Measurements from ENCODE around the gene MTM1.

The MTM1 gene

DNA sequence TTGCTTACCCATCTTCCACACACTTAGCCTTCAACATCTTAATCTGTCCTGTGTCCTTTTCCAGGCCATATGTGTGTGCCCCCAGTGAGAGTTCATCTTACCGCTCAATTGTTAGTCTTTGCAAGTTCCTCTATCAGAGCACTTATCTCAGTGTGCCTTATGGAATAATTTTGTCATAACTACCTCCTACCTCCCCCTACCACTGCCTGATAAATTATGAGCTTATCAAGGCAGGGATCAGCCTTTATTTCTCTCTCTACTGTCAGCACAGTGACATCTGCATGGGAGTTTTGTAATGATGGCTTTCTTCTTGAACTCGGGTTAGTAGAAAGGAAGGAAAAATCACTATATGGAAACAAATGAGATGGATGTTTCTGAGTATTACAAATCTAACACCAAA lies 53.2 kb downstream of the MTM1 start (continued):
- TF ChIP-seq, protein P1, sequence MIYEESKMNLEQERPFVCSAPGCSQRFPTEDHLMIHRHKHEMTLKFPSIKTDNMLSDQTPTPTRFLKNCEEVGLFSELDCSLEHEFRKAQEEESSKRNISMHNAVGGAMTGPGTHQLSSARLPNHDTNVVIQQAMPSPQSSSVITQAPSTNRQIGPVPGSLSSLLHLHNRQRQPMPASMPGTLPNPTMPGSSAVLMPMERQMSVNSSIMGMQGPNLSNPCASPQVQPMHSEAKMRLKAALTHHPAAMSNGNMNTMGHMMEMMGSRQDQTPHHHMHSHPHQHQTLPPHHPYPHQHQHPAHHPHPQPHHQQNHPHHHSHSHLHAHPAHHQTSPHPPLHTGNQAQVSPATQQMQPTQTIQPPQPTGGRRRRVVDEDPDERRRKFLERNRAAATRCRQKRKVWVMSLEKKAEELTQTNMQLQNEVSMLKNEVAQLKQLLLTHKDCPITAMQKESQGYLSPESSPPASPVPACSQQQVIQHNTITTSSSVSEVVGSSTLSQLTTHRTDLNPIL (CRISPR knock-in tag; IDR thresholded peaks at IDR 0.05; ENCODE audit: low read depth) = no peak
- TF ChIP-seq ARNTL (CRISPR knock-in tag; IDR thresholded peaks at IDR 0.05; ENCODE audit: borderline replicate concordance, low read depth) (no peak), GLIS3 (CRISPR knock-in tag; IDR thresholded peaks at IDR 0.05) (no peak), RARB (CRISPR knock-in tag; IDR thresholded peaks at IDR 0.05) (no peak), TOX (CRISPR knock-in tag; IDR thresholded peaks at IDR 0.05; ENCODE audit: borderline replicate concordance) (no peak), PATZ1 (CRISPR knock-in tag; IDR thresholded peaks at IDR 0.05; ENCODE audit: borderline replicate concordance) (no peak), BACH2 (CRISPR knock-in tag; IDR thresholded peaks at IDR 0.05; ENCODE audit: borderline replicate concordance) (no peak), ESRRG (CRISPR knock-in tag; IDR thresholded peaks at IDR 0.05) (no peak), PPARA (CRISPR knock-in tag; IDR thresholded peaks at IDR 0.05; ENCODE audit: borderline replicate concordance) (no peak), ZNF70 (CRISPR knock-in tag; IDR thresholded peaks at IDR 0.05) (no peak), ZFP30 (CRISPR knock-in tag; IDR thresholded peaks at IDR 0.05) (no peak), ZFP3 (CRISPR knock-in tag; IDR thresholded peaks at IDR 0.05) (no peak)
- TF ChIP-seq, protein P2, sequence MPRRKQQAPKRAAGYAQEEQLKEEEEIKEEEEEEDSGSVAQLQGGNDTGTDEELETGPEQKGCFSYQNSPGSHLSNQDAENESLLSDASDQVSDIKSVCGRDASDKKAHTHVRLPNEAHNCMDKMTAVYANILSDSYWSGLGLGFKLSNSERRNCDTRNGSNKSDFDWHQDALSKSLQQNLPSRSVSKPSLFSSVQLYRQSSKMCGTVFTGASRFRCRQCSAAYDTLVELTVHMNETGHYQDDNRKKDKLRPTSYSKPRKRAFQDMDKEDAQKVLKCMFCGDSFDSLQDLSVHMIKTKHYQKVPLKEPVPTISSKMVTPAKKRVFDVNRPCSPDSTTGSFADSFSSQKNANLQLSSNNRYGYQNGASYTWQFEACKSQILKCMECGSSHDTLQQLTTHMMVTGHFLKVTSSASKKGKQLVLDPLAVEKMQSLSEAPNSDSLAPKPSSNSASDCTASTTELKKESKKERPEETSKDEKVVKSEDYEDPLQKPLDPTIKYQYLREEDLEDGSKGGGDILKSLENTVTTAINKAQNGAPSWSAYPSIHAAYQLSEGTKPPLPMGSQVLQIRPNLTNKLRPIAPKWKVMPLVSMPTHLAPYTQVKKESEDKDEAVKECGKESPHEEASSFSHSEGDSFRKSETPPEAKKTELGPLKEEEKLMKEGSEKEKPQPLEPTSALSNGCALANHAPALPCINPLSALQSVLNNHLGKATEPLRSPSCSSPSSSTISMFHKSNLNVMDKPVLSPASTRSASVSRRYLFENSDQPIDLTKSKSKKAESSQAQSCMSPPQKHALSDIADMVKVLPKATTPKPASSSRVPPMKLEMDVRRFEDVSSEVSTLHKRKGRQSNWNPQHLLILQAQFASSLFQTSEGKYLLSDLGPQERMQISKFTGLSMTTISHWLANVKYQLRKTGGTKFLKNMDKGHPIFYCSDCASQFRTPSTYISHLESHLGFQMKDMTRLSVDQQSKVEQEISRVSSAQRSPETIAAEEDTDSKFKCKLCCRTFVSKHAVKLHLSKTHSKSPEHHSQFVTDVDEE (CRISPR knock-in tag; IDR thresholded peaks at IDR 0.05) = no peak

- TF ChIP-seq, protein P1 (CRISPR knock-in tag; IDR thresholded peaks at IDR 0.05; ENCODE audit: low read depth) = no peak
- no peak for TF ChIP-seq SNAI2 (CRISPR knock-in tag; IDR thresholded peaks at IDR 0.05)
- TF ChIP-seq ISL1 (CRISPR knock-in tag; IDR thresholded peaks at IDR 0.05) = no peak
- TF ChIP-seq RARB (CRISPR knock-in tag; IDR thresholded peaks at IDR 0.05) = no peak
- no peak for TF ChIP-seq TOX (CRISPR knock-in tag; IDR thresholded peaks at IDR 0.05; ENCODE audit: borderline replicate concordance)
- TF ChIP-seq, protein P3, sequence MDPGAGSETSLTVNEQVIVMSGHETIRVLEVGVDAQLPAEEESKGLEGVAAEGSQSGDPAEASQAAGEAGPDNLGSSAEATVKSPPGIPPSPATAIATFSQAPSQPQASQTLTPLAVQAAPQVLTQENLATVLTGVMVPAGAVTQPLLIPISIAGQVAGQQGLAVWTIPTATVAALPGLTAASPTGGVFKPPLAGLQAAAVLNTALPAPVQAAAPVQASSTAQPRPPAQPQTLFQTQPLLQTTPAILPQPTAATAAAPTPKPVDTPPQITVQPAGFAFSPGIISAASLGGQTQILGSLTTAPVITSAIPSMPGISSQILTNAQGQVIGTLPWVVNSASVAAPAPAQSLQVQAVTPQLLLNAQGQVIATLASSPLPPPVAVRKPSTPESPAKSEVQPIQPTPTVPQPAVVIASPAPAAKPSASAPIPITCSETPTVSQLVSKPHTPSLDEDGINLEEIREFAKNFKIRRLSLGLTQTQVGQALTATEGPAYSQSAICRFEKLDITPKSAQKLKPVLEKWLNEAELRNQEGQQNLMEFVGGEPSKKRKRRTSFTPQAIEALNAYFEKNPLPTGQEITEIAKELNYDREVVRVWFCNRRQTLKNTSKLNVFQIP (CRISPR knock-in tag; IDR thresholded peaks at IDR 0.05; ENCODE audit: borderline replicate concordance, low read depth) = no peak
- no peak for TF ChIP-seq TCF4 (CRISPR knock-in tag; IDR thresholded peaks at IDR 0.05; ENCODE audit: borderline replicate concordance)
- TF ChIP-seq ZFP3 (CRISPR knock-in tag; IDR thresholded peaks at IDR 0.05) = no peak
- TF ChIP-seq BACH2 (CRISPR knock-in tag; IDR thresholded peaks at IDR 0.05; ENCODE audit: borderline replicate concordance) = no peak
- TF ChIP-seq ZFP30 (CRISPR knock-in tag; IDR thresholded peaks at IDR 0.05) = no peak
- no peak for TF ChIP-seq OSR1 (CRISPR knock-in tag; IDR thresholded peaks at IDR 0.05)
- no peak for TF ChIP-seq ARNTL (CRISPR knock-in tag; IDR thresholded peaks at IDR 0.05; ENCODE audit: borderline replicate concordance, low read depth)
- TF ChIP-seq ZNF565 (CRISPR knock-in tag; conservative IDR thresholded peaks at IDR 0.05; ENCODE audit: low read depth) = no peak
- no peak for ATAC-seq
Measured at GRCh38 chrX:150623583-150623982, 55.2 kb downstream of the MTM1 start.

DNA sequence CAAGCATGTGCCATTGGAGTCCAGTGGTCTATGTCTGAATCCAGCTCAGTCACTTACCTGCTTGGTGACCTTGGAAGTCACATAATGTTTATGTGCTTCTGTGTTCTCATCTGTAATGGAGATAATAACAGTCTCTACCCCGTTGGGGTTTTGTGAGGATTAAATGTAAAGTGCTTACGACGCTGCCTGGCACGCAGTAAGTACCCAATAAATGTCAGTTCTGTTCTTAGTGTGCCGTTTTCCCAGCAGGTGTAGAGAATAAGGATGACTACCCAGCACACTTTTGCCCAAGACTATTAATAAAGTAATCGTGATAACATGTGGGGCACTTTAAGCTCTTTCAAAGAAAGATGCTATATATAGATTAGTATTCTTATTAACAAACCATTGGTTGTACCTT lies 56.7 kb downstream of the MTM1 start:
- no peak for ATAC-seq
- TF ChIP-seq ZC3H10 (CRISPR knock-in tag; IDR thresholded peaks at IDR 0.05) = no peak
- TF ChIP-seq, protein P3 (CRISPR knock-in tag; IDR thresholded peaks at IDR 0.05; ENCODE audit: borderline replicate concordance, low read depth) = no peak
- TF ChIP-seq PATZ1 (CRISPR knock-in tag; IDR thresholded peaks at IDR 0.05; ENCODE audit: borderline replicate concordance) = no peak
- no peak for TF ChIP-seq TOX (CRISPR knock-in tag; IDR thresholded peaks at IDR 0.05; ENCODE audit: borderline replicate concordance)
- TF ChIP-seq ZNF8 (CRISPR knock-in tag; IDR thresholded peaks at IDR 0.05) = no peak
- TF ChIP-seq, protein P4, sequence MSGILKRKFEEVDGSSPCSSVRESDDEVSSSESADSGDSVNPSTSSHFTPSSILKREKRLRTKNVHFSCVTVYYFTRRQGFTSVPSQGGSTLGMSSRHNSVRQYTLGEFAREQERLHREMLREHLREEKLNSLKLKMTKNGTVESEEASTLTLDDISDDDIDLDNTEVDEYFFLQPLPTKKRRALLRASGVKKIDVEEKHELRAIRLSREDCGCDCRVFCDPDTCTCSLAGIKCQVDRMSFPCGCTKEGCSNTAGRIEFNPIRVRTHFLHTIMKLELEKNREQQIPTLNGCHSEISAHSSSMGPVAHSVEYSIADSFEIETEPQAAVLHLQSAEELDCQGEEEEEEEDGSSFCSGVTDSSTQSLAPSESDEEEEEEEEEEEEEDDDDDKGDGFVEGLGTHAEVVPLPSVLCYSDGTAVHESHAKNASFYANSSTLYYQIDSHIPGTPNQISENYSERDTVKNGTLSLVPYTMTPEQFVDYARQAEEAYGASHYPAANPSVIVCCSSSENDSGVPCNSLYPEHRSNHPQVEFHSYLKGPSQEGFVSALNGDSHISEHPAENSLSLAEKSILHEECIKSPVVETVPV (CRISPR knock-in tag; IDR thresholded peaks at IDR 0.05) = no peak
- no peak for TF ChIP-seq ZFP30 (CRISPR knock-in tag; IDR thresholded peaks at IDR 0.05)
- TF ChIP-seq BACH2 (CRISPR knock-in tag; IDR thresholded peaks at IDR 0.05; ENCODE audit: borderline replicate concordance) = no peak
- TF ChIP-seq ARNTL (CRISPR knock-in tag; IDR thresholded peaks at IDR 0.05; ENCODE audit: borderline replicate concordance, low read depth) = no peak
